ENCODE measurements around the gene KCNJ16.

Gene KCNJ16

DNA sequence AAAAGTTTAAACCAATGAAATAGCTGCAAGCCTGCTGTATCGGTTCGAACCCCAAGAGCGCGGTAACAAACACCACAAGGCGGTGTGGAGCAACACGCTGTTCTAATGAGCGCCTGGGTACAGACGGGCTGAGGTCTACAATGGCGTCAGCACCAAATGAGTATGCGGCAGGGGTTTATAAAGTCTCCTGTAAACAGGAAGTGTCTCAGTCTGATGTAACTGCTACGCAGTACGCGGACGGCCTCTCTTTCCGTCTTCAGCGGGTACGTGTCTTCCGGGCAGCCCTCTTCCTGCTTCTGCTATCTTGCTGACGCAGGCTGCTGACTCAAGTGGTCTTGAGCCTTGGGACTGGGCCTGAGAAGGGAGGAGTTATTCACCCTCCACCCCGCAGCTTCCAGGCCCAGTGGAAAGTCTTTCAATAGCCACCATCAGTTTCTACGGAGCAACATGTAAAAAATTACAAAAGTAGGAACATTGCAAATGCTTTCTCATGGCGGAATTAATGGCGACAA is 53.8 kb downstream of the KCNJ16 start:
- TF ChIP-seq CEBPB (IDR thresholded peaks at IDR 0.05) = no peak
- no peak for TF ChIP-seq YY1 (IDR thresholded peaks at IDR 0.05; ENCODE audit: low read depth)
- TF ChIP-seq, protein P1, sequence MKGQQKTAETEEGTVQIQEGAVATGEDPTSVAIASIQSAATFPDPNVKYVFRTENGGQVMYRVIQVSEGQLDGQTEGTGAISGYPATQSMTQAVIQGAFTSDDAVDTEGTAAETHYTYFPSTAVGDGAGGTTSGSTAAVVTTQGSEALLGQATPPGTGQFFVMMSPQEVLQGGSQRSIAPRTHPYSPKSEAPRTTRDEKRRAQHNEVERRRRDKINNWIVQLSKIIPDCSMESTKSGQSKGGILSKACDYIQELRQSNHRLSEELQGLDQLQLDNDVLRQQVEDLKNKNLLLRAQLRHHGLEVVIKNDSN (IDR thresholded peaks at IDR 0.05) = no peak
- no peak for TF ChIP-seq ZBTB7A (IDR thresholded peaks at IDR 0.05; ENCODE audit: low read depth)
- TF ChIP-seq TEAD4 (IDR thresholded peaks at IDR 0.05) = no peak

DNA sequence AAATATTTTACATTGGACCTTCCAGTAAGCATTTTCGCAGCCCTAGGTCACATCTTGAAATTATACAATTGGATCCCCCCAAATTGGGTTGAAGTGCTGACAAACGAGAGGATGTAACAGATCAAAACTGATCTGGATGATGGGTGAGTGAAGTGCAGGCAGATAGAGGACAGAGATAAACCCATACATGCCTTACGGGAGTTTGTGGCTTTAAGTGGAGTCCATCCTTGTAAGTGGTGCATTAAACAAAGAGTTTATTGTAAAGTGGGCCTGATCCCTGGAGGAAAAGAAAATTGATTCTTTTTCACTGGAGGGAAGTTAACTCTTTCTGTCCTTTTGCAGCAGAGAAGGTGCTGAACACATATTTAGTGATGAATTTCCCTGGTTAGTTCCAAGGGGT is 55.3 kb downstream of the KCNJ16 start:
- TF ChIP-seq CEBPB (IDR thresholded peaks at IDR 0.05) (no peak), CREB1 (IDR thresholded peaks at IDR 0.05; ENCODE audit: low read depth) (no peak), RAD21 (IDR thresholded peaks at IDR 0.05; ENCODE audit: low read depth) (no peak)
- TF ChIP-seq, protein P1 (IDR thresholded peaks at IDR 0.05) = no peak
- TF ChIP-seq, protein P2, sequence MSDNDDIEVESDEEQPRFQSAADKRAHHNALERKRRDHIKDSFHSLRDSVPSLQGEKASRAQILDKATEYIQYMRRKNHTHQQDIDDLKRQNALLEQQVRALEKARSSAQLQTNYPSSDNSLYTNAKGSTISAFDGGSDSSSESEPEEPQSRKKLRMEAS (IDR thresholded peaks at IDR 0.05) = no peak
- TF ChIP-seq, protein P3, sequence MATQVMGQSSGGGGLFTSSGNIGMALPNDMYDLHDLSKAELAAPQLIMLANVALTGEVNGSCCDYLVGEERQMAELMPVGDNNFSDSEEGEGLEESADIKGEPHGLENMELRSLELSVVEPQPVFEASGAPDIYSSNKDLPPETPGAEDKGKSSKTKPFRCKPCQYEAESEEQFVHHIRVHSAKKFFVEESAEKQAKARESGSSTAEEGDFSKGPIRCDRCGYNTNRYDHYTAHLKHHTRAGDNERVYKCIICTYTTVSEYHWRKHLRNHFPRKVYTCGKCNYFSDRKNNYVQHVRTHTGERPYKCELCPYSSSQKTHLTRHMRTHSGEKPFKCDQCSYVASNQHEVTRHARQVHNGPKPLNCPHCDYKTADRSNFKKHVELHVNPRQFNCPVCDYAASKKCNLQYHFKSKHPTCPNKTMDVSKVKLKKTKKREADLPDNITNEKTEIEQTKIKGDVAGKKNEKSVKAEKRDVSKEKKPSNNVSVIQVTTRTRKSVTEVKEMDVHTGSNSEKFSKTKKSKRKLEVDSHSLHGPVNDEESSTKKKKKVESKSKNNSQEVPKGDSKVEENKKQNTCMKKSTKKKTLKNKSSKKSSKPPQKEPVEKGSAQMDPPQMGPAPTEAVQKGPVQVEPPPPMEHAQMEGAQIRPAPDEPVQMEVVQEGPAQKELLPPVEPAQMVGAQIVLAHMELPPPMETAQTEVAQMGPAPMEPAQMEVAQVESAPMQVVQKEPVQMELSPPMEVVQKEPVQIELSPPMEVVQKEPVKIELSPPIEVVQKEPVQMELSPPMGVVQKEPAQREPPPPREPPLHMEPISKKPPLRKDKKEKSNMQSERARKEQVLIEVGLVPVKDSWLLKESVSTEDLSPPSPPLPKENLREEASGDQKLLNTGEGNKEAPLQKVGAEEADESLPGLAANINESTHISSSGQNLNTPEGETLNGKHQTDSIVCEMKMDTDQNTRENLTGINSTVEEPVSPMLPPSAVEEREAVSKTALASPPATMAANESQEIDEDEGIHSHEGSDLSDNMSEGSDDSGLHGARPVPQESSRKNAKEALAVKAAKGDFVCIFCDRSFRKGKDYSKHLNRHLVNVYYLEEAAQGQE (IDR thresholded peaks at IDR 0.05; ENCODE audit: low read depth) = no peak

DNA sequence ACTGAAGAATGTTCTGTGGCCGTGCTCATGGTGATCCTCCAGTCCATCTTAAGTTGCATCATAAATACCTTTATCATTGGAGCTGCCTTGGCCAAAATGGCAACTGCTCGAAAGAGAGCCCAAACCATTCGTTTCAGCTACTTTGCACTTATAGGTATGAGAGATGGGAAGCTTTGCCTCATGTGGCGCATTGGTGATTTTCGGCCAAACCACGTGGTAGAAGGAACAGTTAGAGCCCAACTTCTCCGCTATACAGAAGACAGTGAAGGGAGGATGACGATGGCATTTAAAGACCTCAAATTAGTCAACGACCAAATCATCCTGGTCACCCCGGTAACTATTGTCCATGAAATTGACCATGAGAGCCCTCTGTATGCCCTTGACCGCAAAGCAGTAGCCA is 57.5 kb downstream of the KCNJ16 start:
- no peak for TF ChIP-seq RAD21 (IDR thresholded peaks at IDR 0.05; ENCODE audit: low read depth)
- TF ChIP-seq TCF12 (IDR thresholded peaks at IDR 0.05; ENCODE audit: low read depth) = no peak
- TF ChIP-seq TEAD4 (IDR thresholded peaks at IDR 0.05) = no peak

DNA sequence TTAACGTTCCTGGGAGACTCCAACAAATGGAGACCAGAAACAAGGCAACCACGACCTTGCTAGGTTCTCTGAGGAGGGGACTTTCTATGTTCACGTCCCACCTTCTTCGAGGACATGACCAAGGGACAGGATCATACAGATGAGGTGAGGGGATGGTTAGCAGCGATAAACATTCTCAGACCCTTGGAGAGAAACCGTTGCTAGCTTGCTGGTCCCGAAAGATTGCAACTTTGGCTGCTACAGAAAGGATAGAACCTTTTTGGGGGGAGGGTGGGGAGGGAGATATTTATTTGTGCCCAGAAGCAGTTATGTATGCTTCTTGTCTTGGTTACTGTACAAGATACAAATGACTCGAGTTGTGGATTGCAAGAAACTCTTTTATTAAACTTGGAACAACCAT is 59.0 kb downstream of the KCNJ16 start:
- no peak for TF ChIP-seq RAD21 (IDR thresholded peaks at IDR 0.05; ENCODE audit: low read depth)
- no peak for TF ChIP-seq TEAD4 (IDR thresholded peaks at IDR 0.05)
- TF ChIP-seq, protein P1 (IDR thresholded peaks at IDR 0.05) = no peak
- TF ChIP-seq, protein P3 (IDR thresholded peaks at IDR 0.05; ENCODE audit: low read depth) = no peak

DNA sequence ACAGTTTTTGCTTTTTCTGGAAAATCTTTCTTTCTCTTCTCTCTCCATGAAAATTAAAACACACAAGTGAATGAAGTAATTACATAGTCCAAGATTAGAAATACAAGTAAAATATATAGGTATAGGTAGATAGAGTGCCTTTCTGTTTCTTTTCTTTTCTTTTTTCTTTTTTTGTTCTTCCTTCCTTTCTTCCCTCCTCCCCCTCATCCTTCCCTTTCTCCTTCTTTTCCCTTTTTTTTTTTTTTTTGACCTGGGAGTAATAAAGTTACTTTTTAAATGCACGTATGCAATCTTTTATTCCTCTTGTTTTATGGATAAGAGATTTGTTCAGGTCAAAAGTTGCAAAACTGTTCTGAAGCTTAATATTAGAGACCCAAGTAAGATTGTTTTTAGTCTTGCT is 59.8 kb downstream of the KCNJ16 start:
- TF ChIP-seq ZBTB7A (IDR thresholded peaks at IDR 0.05; ENCODE audit: low read depth) (no peak), CEBPB (IDR thresholded peaks at IDR 0.05) (no peak), NFIC (IDR thresholded peaks at IDR 0.05) (no peak), RAD21 (IDR thresholded peaks at IDR 0.05; ENCODE audit: low read depth) (no peak), EP300 (IDR thresholded peaks at IDR 0.05; ENCODE audit: borderline replicate concordance) (no peak), CREB1 (IDR thresholded peaks at IDR 0.05; ENCODE audit: low read depth) (no peak), FOXM1 (IDR thresholded peaks at IDR 0.05; ENCODE audit: borderline replicate concordance, low read depth) (no peak), TCF12 (IDR thresholded peaks at IDR 0.05; ENCODE audit: low read depth) (no peak), TEAD4 (IDR thresholded peaks at IDR 0.05) (no peak), TAF1 (IDR thresholded peaks at IDR 0.05; ENCODE audit: low read depth) (no peak), YY1 (IDR thresholded peaks at IDR 0.05; ENCODE audit: low read depth) (no peak), EGR1 (IDR thresholded peaks at IDR 0.05) (no peak)
- TF ChIP-seq, protein P2 (IDR thresholded peaks at IDR 0.05) = no peak
- TF ChIP-seq, protein P1 (IDR thresholded peaks at IDR 0.05) = no peak

DNA sequence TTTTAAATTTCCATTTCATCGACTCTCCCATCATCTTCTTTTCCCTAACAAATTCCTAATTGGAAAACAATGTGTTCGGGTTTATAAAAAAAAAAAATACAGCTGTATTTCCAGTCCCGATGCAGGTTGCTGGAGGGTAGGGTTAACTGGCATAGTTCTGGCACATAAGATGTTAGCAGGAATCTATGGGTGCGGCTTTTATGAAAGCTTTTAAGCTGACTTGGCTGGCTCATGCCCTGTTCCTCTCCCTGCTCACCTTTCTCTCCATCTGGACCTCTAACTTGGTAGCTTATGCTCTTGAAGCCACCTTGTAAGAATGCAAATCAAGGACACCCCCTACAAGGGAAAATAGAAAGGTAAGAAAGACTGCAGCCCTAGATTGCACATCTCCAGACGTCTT is 61.1 kb downstream of the KCNJ16 start:
- TF ChIP-seq TCF12 (IDR thresholded peaks at IDR 0.05; ENCODE audit: low read depth) (no peak), RAD21 (IDR thresholded peaks at IDR 0.05; ENCODE audit: low read depth) (no peak), ZBTB7A (IDR thresholded peaks at IDR 0.05; ENCODE audit: low read depth) (no peak), CEBPB (IDR thresholded peaks at IDR 0.05) (no peak), EGR1 (IDR thresholded peaks at IDR 0.05) (no peak), TAF1 (IDR thresholded peaks at IDR 0.05; ENCODE audit: low read depth) (no peak), FOXM1 (IDR thresholded peaks at IDR 0.05; ENCODE audit: borderline replicate concordance, low read depth) (no peak)
- TF ChIP-seq, protein P3 (IDR thresholded peaks at IDR 0.05; ENCODE audit: low read depth) = no peak
- TF ChIP-seq, protein P2 (IDR thresholded peaks at IDR 0.05) = no peak
